ENCODE measurements around the gene SPPL3.
"Not testable (repeated sequence)": the region's sequence is repeated elsewhere in the genome, so short reads cannot be mapped to it uniquely, and the experiment has no call there.

The SPPL3 gene

DNA sequence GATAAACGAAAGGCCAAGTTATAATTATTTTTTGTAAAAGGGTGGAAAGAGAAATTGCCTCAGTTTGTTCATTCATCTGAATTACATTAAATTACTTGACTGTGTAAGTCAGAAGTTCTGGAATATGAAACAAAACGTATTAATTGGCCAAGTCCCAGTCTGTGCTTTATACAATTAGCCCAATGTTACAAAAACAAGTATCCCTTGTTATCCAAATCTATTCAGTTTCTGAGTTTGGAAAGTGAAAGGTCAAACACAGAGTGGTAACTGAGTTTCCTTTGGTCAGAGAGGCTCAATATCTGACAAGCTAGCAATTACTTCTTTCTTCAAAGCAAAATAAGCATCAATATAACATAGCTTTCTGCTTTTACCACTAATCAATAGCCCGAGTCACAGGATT lies 62.6 kb downstream of the SPPL3 start:
- DNase-seq, result no peak

GRCh38 chr12:120839503-120839902 lies 64.7 kb downstream of the SPPL3 start:
- DNase-seq, result no peak

- not testable (repeated sequence) for DNase-seq
Measured at GRCh38 chr12:120838629-120839383, 65.4 kb downstream of the SPPL3 start.

DNA sequence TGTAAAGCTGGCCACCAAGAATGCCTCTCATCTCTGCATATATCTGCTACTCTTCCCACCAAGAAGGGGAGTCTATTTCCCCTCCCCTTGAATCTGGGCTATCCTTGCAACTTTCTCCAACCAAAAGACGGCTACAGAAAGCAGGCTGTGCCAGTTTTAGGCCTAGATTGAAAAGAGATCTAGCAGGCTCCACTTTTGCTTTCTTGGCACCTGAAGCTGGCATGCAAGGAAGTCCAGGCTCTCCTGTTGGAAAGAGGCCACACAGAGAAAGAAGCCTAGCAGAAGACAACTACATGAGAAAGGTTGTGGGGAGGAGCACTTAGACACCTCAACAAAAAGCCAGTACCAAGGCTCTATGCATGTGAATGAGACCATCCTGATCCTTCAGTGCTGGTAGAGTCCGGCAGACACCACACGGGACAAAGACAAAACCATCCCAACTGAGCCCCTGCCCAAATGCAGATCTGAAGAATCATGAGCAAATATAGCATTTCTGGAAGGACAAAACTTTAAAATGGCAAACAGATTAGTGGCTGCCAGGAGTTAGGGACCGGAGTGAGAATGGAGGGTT lies 68.0 kb downstream of the SPPL3 start:
- no peak for DNase-seq

DNA sequence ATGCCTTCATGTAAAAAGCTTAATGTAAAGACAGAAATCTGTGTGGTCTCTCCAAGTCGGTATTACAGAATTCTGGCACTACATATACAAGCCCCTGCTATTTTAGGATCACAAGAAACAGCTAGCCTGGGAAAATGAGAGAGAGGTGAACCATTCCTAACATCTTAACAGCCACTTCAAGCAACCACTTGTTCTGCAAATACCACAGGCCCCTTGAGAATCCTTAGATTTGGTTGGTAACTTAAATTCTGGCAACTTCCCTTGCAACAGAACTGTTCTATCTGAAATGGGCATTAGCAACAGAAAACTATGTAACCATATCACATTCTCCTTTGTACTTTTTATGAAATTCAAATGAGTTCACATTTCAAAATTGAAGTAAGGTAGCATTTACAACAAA lies 68.5 kb downstream of the SPPL3 start:
- DNase-seq, result no peak

DNA sequence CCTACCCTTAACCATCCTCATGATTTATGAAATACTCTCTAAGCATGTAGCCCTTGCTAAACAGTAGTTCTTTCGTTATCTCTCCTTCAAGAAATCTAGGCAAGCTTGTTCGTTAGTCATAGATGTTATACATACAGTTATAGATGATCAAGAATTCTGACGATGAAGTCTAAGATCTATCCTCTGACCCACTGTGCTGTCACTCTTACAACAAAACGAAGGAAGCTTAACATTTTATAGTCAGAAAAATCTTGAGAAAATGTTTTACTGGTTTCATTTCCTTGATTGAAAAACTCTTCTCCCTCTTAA lies 68.9 kb downstream of the SPPL3 start:
- DNase-seq, result no peak

DNA sequence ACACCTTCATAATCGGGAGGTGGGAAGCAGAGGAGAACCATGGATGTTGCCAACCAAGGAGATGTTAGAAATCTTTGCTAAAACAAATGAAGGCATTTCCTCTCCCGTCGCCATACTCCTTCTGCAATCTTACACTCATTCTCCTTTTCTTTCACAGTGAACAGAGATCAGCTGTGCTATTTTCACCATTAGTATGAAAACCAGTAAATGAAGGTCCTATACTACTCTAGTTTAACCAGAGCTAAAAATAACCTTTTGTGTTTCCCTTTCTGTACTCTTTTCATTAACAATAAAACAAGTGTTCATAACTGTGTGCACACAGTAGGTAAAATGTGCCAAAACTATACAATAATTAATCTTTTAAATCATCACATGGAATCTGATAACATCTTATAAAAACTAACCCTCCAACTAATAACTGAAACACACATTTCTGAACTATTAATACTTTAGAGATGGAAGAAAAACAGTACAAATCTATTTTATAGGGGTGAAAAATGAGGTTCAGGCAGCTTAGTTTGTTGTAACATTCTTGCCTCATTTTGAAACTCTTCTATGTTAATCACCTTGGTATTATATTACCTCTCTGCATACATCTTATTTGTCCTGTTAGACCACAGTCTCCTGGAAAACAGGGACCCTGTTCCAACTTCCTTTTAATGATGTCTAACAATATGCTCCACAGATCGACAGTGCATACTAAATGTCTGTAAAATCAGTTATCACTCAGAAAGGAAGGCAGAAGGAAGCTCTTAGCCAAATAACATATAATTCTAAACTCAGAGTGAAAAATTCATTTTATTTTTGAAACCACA lies 69.5 kb downstream of the SPPL3 start:
- no peak for DNase-seq

- no peak for DNase-seq
Measured at GRCh38 chr12:120833849-120834248, 70.3 kb downstream of the SPPL3 start.

DNA sequence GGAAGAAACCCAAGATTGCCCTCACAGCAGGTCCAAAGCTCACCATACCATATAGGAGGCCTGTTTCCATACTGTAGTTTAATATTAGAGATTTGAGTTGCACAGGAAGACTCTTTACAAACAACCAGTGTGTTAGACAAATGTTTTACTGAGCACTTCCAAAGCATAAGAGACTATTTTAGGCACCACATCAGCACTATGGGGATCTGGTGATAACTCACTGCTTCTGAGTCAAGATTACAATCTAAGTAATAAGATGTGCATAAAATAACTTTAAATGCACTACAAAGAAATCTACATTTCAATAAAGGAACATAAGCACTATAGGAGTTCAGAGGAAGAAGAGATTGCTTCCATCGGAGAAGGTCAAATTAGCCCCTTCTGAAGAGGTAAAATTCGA lies 71.4 kb downstream of the SPPL3 start:
- DNase-seq, result no peak

DNA sequence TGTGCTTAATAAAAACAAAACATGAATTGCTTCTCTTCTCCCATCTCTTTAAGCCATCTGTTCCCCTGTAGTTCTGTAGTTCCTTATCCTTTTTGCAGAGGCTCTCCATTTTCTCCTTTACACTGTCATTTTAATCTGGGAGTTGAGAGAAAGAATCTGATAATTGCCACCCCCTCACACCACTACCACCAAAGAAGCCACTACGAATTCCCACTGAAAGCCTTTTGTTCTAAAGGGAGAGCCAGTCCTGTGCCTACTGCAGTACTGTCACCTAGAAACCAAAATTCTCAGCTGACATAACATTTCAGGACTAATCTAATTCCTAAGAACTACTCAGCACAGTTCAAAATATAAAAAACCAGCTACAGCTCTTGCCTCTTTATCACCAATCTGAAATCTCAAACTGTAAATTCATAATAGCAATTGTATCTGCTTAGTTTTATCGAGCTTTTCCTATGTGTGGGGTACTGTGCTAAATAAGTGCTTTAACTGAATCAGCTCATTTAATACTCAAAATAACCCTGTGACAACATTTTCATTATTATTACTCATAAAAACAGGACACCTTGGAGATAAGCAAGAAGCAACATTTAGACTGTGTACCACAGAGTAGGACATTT lies 72.4 kb downstream of the SPPL3 start:
- no peak for DNase-seq

- no peak for DNase-seq
Measured at GRCh38 chr12:120830966-120831365, 73.2 kb downstream of the SPPL3 start.

- no peak for DNase-seq
Measured at GRCh38 chr12:120830052-120830940, 73.9 kb downstream of the SPPL3 start.

GRCh38 chr12:120826335-120826734 lies 77.8 kb downstream of the SPPL3 start:
- no peak for DNase-seq

GRCh38 chr12:120825337-120825736 lies 78.8 kb downstream of the SPPL3 start:
- DNase-seq, result no peak

DNA sequence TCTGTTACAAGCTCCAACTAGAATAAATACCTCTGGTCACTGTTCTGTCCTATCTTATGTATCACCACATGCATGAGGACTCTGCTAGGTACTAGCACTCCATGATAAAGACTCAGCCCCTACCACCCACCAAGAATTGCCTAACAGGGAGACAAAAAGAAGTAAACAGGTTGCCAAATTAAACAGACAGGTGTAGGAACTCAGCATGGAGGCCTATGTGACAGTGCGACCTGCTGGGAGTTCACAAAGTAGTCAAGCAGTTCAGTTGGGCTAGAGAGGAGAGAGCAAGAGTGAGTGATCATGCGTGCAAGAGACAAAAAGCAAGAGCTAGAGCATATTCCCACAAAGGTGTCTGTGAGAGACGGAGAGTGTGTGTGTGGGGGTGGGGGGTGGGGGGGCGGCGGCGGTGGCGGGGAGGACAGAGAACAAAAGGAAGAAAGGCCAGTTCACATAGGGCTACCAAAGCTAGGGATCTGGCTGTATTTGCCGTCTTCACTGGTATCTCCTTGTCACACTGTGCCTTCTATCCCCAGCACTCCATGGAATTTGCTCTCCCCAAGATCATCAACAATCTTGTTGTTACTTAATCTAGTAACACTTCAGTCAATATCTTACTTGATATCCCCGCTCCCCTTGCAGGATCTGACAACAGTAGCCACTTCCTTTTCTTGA lies 81.2 kb downstream of the SPPL3 start:
- DNase-seq, result no peak

DNA sequence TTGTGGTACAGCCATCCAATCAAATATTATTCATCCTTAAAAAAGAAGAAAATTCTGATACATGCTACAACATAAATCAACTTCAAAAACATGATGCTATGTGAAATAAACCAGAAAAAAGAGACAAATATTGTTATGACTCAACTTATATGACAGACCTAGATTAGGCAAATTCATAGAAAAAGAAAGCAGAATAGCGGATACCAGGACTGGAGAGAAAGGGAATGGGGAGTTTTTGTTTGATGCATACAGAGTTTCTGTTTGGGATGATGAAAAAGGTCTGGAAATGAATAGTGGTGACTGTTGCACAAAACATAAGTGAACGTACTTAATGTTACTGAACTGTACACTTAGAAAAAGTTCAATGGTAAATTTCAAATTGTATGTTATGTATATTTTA lies 82.3 kb downstream of the SPPL3 start:
- no peak for DNase-seq

GRCh38 chr12:120820884-120821510 lies 83.2 kb downstream of the SPPL3 start:
- no peak for DNase-seq

GRCh38 chr12:120818416-120818815 lies 85.7 kb downstream of the SPPL3 start:
- DNase-seq, result no peak

GRCh38 chr12:120817559-120818330 lies 86.4 kb downstream of the SPPL3 start:
- DNase-seq, result no peak

DNA sequence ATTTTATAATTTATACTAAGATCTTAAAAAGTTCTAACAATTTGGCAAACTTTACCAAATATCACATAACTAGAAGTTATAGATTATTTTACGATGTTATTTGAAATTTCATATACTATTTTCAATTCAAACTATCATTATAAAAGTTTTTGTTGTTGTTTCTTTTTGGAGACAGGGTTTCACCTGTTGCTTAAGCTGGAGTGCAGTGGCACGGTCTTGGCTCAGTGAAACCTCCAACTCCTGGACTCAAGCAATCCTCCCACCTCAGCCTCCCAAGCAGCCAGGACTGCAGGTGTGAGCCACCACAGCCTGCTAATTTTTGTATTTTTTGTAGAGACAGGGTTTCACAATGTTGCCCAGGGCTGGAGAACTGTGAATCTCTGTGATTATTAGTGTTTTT lies 87.8 kb downstream of the SPPL3 start:
- DNase-seq, result no peak

- no peak for DNase-seq
Measured at GRCh38 chr12:120814903-120815429, 89.2 kb downstream of the SPPL3 start.

Data from activated CD4-positive, CD25-positive, alpha-beta regulatory T cell (primary cell).